ENCODE results near the gene NR2F1-AS1. TPM values are rescaled to one million over a fixed set of nuclear protein-coding genes. Genes with fewer than 3 reads are reported as not detected.
"Not testable (repeated sequence)": the region's sequence is repeated elsewhere in the genome, so short reads cannot be mapped to it uniquely, and the experiment has no call there.

Gene NR2F1-AS1
- total RNA-seq, 1 donor from 2014 or later = 15.1 TPM

- DNase-seq (ENCODE audit: extremely low read depth, low read depth, low spot score) = no peak
Observed at GRCh38 chr5:93402451-93402850, 178.6 kb downstream of the NR2F1-AS1 start.

- DNase-seq (ENCODE audit: extremely low read depth, low read depth, low spot score) = no peak
Observed at GRCh38 chr5:93401634-93402213, 179.3 kb downstream of the NR2F1-AS1 start.

- DNase-seq (ENCODE audit: extremely low read depth, low read depth, low spot score) = no peak
Observed at GRCh38 chr5:93399675-93400074, 181.3 kb downstream of the NR2F1-AS1 start.

- no peak for DNase-seq (ENCODE audit: extremely low read depth, low read depth, low spot score)
Observed at GRCh38 chr5:93395971-93396379, 185.0 kb downstream of the NR2F1-AS1 start.

GRCh38 chr5:93395010-93395409 is 186.0 kb downstream of the NR2F1-AS1 start:
- DNase-seq (ENCODE audit: extremely low read depth, low read depth, low spot score) = no peak

GRCh38 chr5:93394301-93394700 is 186.7 kb downstream of the NR2F1-AS1 start:
- DNase-seq (ENCODE audit: extremely low read depth, low read depth, low spot score) = no peak

GRCh38 chr5:93391169-93391568 is 189.8 kb downstream of the NR2F1-AS1 start:
- DNase-seq (ENCODE audit: extremely low read depth, low read depth, low spot score) = not testable (repeated sequence)

GRCh38 chr5:93385655-93386054 is 195.4 kb downstream of the NR2F1-AS1 start:
- no peak for DNase-seq (ENCODE audit: extremely low read depth, low read depth, low spot score)

- no peak for DNase-seq (ENCODE audit: extremely low read depth, low read depth, low spot score)
Observed at GRCh38 chr5:93384995-93385394, 196.0 kb downstream of the NR2F1-AS1 start.

GRCh38 chr5:93384026-93384425 is 197.0 kb downstream of the NR2F1-AS1 start:
- DNase-seq (ENCODE audit: extremely low read depth, low read depth, low spot score) = no peak

GRCh38 chr5:93382188-93382825 is 198.7 kb downstream of the NR2F1-AS1 start:
- no peak for DNase-seq (ENCODE audit: extremely low read depth, low read depth, low spot score)

GRCh38 chr5:93381057-93381456 is 200.0 kb downstream of the NR2F1-AS1 start:
- no peak for DNase-seq (ENCODE audit: extremely low read depth, low read depth, low spot score)

GRCh38 chr5:93378073-93378472 is 202.9 kb downstream of the NR2F1-AS1 start:
- no peak for DNase-seq (ENCODE audit: extremely low read depth, low read depth, low spot score)

GRCh38 chr5:93371893-93372292 is 209.1 kb downstream of the NR2F1-AS1 start:
- no peak for DNase-seq (ENCODE audit: extremely low read depth, low read depth, low spot score)

- DNase-seq (ENCODE audit: extremely low read depth, low read depth, low spot score) = no peak
Observed at GRCh38 chr5:93364378-93364777, 216.6 kb downstream of the NR2F1-AS1 start.

- no peak for DNase-seq (ENCODE audit: extremely low read depth, low read depth, low spot score)
Observed at GRCh38 chr5:93360436-93361088, 220.5 kb downstream of the NR2F1-AS1 start.

GRCh38 chr5:93359960-93360305 is 221.1 kb downstream of the NR2F1-AS1 start:
- peak; percentile 91 for DNase-seq (ENCODE audit: extremely low read depth, low read depth, low spot score)

Other genes with a start within 250 kb of the NR2F1-AS1 start
- 18.1 and 55.4 TPM in 2 replicates for gene NR2F1, start 2.0 kb upstream of the NR2F1-AS1 start, total RNA-seq
- 0.97 and 2.7 TPM in 2 replicates for gene POU5F2, start 160.4 kb upstream of the NR2F1-AS1 start, total RNA-seq

All from glomerular endothelial cell (primary cell).